ENCODE measurements around the gene MT3. TPM values are rescaled to one million over a fixed set of nuclear protein-coding genes. Genes with fewer than 3 reads are reported as not detected.

MT3 gene
- total and polyA plus RNA-seq, 2 experiments from 2014 or later: not detected

DNA sequence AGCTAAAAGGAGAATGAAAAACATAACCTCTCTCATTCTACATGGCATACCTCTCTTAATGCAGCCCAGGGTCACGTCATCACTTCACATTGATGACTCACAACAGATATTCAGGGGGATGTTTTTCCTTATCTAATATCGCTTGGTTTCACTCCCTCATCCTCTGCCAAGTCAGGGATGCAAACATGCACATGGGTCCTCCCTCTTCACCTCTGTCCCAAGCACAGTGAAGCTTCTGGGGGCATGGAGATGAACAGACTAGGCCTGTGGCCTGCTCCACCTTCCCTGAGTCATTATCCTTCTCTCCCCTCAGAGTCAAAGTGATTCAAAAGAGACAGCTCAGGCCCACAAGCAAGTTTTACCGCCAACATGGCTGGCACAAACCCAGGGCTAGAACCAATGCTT is 16.7 kb downstream of the MT3 start:
- Mint-ChIP-seq H3K4me1 (peaks cover 34% of the 10 kb centered on the region), H3K4me3 (no peak overlapping the region), H3K27ac (no peak overlapping the region), H3K27me3 (ENCODE audit: insufficient read depth, low read depth, poor library complexity) (peaks cover 39% of the 10 kb centered on the region), H3K9me3 (no peaks in the 10 kb centered on the region), H3K36me3 (ENCODE audit: low read depth) (peaks cover 9% of the 10 kb centered on the region; the same call in 2 of the 3 replicates)
- H3K27ac ChIP-seq (ENCODE audit: low read depth): no peak overlapping the region
- no peak overlapping the region for H2AFZ ChIP-seq
- H3K4me3 ChIP-seq: no peak overlapping the region
- H3K4me1 ChIP-seq (ENCODE audit: insufficient read depth): peaks cover 22% of the 10 kb centered on the region
- H3K27me3 ChIP-seq (ENCODE audit: insufficient read depth): peaks cover 53% of the 10 kb centered on the region
- TF ChIP-seq, protein P1, sequence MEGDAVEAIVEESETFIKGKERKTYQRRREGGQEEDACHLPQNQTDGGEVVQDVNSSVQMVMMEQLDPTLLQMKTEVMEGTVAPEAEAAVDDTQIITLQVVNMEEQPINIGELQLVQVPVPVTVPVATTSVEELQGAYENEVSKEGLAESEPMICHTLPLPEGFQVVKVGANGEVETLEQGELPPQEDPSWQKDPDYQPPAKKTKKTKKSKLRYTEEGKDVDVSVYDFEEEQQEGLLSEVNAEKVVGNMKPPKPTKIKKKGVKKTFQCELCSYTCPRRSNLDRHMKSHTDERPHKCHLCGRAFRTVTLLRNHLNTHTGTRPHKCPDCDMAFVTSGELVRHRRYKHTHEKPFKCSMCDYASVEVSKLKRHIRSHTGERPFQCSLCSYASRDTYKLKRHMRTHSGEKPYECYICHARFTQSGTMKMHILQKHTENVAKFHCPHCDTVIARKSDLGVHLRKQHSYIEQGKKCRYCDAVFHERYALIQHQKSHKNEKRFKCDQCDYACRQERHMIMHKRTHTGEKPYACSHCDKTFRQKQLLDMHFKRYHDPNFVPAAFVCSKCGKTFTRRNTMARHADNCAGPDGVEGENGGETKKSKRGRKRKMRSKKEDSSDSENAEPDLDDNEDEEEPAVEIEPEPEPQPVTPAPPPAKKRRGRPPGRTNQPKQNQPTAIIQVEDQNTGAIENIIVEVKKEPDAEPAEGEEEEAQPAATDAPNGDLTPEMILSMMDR (conservative IDR thresholded peaks at IDR 0.05; ENCODE audit: low read depth in 2 of 2): no peak
- TF ChIP-seq EZH2phosphoT487 (IDR thresholded peaks at IDR 0.05; ENCODE audit: unreplicated experiment) (no peak), STAT1 (IDR thresholded peaks at IDR 0.05; ENCODE audit: unreplicated experiment) (no peak), JUNB (IDR thresholded peaks at IDR 0.05; ENCODE audit: unreplicated experiment) (no peak), NANOG (IDR thresholded peaks at IDR 0.05; ENCODE audit: borderline replicate concordance) (no peak), POLR2AphosphoS5 (IDR thresholded peaks at IDR 0.05; ENCODE audit: low read depth) (no peak), ZNF331 (CRISPR knock-in tag; IDR thresholded peaks at IDR 0.05; ENCODE audit: low read depth) (no peak), ZNF462 (CRISPR knock-in tag; IDR thresholded peaks at IDR 0.05) (no peak), CREB1 (CRISPR knock-in tag; IDR thresholded peaks at IDR 0.05; ENCODE audit: low read depth) (no peak), ZNF114 (CRISPR knock-in tag; IDR thresholded peaks at IDR 0.05) (no peak), EZH2 (IDR thresholded peaks at IDR 0.05; ENCODE audit: low read depth, unreplicated experiment) (no peak), ETS1 (IDR thresholded peaks at IDR 0.05) (no peak)
- TF ChIP-seq, protein P2, sequence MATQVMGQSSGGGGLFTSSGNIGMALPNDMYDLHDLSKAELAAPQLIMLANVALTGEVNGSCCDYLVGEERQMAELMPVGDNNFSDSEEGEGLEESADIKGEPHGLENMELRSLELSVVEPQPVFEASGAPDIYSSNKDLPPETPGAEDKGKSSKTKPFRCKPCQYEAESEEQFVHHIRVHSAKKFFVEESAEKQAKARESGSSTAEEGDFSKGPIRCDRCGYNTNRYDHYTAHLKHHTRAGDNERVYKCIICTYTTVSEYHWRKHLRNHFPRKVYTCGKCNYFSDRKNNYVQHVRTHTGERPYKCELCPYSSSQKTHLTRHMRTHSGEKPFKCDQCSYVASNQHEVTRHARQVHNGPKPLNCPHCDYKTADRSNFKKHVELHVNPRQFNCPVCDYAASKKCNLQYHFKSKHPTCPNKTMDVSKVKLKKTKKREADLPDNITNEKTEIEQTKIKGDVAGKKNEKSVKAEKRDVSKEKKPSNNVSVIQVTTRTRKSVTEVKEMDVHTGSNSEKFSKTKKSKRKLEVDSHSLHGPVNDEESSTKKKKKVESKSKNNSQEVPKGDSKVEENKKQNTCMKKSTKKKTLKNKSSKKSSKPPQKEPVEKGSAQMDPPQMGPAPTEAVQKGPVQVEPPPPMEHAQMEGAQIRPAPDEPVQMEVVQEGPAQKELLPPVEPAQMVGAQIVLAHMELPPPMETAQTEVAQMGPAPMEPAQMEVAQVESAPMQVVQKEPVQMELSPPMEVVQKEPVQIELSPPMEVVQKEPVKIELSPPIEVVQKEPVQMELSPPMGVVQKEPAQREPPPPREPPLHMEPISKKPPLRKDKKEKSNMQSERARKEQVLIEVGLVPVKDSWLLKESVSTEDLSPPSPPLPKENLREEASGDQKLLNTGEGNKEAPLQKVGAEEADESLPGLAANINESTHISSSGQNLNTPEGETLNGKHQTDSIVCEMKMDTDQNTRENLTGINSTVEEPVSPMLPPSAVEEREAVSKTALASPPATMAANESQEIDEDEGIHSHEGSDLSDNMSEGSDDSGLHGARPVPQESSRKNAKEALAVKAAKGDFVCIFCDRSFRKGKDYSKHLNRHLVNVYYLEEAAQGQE (IDR thresholded peaks at IDR 0.05; ENCODE audit: unreplicated experiment): no peak
- no peaks in the 10 kb centered on the region for H3K9me2 ChIP-seq (ENCODE audit: insufficient read depth)
- H3K36me3 ChIP-seq (ENCODE audit: insufficient read depth): no peaks in the 10 kb centered on the region
- DNase-seq (ENCODE audit: low spot score) (no peak), ATAC-seq (no peak)
- H3K4me2 ChIP-seq: no peak overlapping the region
- H3K79me2 ChIP-seq (replicated peaks; ENCODE audit: insufficient read depth): no peaks in the 10 kb centered on the region
- H3F3A ChIP-seq (replicated peaks; ENCODE audit: low read depth): peaks cover 14% of the 10 kb centered on the region; the same call in 1 of the 2 replicates
- no peaks in the 10 kb centered on the region for H4K20me1 ChIP-seq (replicated peaks; ENCODE audit: insufficient read depth)

Data from GM23338 (cell line).